CD4-positive, alpha-beta T cell treated with Interleukin-21 for 1 hour (primary cell): ENCODE measurements around the gene MYH6.
"Not testable (repeated sequence)": the region's sequence is repeated elsewhere in the genome, so short reads cannot be mapped to it uniquely, and the experiment has no call there.

Experiments
- DNase-seq: peaks from one replicate; pipeline ENCODE4 v3.0.0-alpha.2; 2020

MYH6 gene

GRCh38 chr14:23413681-23414080 is 5.6 kb upstream of the MYH6 start:
- no peak for DNase-seq

DNA sequence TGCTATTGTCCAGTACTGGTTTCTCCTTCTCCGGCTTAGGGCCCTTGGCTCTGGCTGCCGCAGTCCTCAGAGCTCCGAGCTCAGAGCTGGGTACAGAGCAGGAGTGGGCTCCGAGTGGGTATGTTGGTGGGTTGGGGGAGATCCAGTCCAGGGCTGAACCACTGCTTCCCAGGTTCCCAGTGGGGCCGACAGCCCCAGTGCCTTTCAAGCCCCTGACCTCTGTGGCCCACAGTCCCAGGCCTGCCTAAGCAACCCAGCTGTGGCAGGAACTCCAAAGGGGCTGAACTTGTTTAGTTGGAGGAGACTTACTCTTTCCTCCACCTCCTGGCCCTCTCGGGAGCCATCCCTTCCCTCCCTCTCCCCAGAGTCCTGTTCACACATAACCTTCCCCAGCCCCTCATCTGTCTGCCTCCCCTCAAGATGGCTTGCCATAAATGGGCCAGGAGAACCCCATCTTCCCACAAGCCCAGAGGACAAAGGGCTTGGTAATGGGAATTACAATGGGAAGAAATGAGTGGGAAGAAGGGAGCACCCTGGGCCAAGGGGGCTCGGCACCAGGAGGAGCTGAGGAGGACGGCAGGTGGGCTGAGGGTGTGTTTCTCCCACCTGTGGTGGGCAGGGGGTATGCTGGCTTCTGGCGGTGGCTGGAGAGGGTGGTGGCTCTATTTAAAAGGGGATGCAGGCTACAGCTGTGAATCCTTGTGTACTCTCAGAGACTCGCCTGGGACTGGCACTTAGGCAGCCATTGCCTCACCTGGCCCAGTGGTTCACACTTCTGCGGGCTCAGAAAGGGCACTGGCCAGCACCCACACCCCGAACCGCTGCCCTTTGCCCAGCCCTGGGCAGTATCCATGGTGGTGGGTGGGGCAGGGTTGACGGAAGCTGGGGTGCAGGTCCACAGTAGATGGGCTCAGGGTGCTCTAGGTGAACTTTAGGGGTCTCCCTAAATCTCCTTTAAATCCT is 3.8 kb upstream of the MYH6 start:
- DNase-seq: no peak

DNA sequence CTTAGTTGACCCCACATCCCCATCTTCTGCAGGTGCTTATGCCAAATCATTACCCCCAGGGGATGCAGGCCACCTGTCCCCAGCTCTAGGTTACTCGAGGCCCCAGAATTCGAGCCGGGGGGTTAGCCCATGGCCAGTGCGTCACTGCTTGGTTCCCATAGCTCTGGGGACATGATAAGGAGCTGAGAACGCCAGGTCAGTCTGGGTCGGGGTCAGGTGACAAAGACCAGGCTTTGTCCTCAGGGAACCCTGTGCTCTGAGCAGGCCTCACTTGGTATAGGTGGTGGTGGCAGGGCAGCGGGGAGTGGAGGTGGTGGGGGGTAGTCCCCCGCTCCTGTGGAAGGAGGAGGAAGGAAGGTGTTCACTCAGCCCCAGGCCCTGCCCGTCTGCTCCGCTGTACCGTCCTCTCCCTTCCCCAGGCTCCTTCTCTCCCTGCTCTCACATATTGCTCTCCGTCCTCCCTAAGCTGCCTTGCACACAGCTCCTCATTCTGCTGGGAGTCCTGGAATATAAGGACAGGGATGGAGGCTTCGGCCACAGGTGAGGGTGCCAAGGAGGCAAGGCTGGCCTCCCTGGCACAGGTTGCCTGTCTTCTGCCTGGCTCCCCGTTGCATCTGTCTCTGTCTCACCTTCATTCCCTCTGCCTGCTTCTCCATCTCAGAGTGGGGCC is 2.0 kb upstream of the MYH6 start:
- DNase-seq: no peak

DNA sequence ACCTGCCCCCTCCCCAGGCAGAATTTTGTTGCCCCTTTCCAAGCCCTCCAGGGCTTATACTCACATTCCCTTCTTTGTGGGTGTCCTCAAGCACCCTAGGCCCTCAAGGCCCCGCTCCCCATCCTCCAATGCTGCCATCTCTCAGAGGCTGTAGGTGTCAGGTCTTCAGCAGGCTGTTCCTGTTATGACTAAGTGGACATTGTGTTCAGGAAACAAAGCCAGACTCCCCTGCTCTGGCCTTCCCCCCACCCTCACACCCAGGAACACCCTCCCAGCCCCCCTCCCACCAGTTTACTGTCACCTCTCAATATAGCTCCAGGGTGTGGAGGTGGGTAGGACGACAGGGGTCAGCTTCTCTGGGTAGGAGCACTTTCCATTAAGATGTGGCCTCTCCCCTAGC is 1.4 kb upstream of the MYH6 start:
- no peak for DNase-seq

DNA sequence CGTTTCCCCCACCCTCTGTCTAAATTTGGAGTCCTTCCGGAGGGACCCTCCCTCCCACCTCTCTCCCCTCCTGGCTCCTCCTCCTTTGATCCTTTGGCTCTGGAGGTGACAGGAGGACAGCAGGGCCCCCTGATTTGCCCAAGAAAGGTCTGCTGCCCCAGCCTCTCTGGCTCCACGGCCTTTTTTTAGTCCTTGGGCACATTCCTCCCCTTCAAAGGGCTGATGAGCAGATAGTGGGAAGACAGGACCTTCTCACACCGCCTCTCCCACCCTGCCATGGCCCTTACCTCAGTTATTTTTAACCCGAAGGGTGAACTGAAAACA is 196 bp upstream of the MYH6 start:
- DNase-seq: no peak

GRCh38 chr14:23406725-23407355 is 1.2 kb downstream of the MYH6 start:
- DNase-seq: no peak

DNA sequence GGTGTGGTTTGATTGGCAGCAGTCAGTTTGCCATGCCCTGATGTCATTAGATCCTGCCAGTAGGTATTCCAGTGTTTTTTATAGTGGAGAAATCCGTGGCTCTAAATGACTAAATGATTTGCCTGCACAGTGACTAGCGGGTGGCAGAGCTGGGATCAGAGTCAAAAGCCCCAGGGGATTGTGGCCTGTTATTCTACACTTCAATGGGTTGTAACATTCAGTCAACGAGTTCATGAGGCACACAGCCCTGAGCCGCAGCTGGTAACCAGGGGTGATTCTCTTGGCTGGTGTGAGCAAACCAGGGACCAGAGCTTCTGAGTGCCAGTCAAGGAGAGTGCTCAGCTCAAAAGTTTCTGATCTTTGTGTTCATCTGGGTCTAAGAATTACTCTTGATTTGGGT is 1.8 kb downstream of the MYH6 start:
- no peak for DNase-seq

DNA sequence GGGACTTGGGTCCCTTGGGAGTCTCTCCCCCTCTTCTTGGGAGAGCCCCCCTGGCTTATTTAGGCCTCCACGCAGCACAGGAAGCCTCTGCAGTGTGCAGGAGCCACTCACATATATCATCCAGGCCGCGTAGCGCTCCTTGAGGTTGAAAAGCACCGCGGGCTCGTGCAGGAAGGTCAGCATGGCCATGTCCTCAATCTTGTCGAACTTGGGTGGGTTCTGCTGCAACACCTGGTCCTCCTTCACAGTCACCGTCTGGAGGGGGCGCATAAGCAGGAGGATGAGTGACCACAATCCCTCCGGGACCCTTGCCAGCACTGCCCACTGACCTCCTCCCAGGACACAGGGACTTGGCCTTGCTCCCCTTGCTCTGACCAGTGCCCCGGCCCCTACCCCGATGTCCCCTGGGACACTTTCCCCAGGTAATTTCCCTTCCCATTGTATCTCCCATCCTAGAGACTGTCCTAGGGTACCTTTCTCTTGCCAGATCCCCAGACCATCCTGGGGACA is 2.5 kb downstream of the MYH6 start:
- no peak for DNase-seq

- DNase-seq: no peak
Measured at GRCh38 chr14:23405096-23405495, 3.0 kb downstream of the MYH6 start.

GRCh38 chr14:23404331-23404900 is 3.7 kb downstream of the MYH6 start:
- DNase-seq: no peak

DNA sequence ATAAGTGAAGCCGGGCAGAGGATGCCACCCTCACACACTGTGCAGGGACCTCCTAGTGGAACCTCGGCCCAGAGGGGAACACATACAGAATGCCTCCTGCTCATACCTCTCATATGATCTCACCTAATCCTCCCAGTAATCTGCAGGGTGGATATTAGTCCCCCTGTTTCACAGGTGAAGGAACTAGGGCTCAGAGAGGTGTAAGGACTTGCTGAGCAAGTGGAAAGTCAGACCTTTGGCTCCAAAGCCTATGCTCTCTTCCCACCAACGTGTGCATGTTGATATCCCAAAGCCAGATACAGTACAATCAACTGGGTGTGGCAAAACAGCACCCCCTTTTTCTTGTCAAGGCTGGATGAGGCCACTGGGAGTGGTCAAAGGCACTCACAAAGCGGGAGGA is 4.2 kb downstream of the MYH6 start:
- DNase-seq: no peak

- DNase-seq: no peak
Measured at GRCh38 chr14:23403139-23403438, 5.0 kb downstream of the MYH6 start.

DNA sequence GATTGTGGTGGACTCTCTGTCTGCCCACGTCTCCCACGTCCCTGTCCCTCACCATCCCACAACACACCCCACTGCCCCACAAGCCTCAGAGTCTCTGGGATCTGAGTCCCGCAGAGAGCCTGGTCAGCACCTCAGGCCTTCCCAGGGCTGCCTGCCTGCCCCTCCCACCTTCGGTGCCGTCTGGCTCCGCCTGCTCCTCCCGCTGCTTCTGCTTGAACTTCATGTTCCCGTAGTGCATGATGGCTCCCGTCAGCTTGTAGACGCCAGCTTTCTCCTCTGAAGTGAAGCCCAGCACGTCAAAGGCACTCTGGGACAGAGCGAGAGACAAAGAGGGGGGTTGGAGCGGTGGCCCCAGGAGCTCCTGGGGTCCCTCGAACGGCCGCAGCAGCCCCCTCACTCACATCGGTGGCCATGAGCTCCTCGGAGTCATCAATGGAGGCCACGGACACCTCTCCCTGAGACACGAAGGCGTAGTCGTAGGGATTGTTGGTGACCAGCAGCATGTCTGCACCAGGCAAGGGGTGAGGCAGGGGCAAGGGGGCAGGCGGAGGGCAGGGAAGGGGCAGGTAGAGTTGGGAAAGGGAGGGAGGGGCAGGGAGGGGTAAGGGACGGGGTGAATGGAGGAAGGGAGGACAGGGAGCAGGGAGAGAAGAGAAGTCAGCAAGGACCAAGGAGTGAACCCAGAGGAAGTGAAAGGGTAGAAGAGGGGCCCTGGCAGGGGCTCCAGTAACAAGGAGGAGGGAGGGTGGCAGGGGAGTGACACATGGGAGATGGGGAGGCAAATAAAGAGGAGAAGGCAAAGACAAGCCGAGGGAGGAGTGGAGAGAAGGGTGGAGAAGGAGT is 5.6 kb downstream of the MYH6 start:
- no peak for DNase-seq

DNA sequence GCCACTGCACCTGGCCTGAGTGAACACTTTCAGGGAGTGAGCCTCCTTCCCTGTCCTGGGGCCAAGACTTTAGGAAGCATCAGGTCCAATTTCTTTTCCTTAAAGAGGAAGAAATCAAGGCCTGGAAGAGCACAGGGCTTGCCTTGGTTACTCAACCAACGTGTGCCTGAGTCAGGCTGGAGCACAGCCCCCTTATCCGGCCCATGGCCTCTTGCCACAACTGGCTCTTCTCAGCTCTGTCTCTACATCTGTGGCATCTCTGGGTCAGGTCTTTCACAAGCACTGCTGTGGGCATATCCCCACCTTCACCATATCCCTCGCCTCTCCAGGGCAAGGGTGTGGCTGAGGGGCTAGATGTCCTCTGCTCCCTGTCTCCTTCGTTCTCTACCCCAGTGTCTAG is 6.8 kb downstream of the MYH6 start:
- no peak for DNase-seq

DNA sequence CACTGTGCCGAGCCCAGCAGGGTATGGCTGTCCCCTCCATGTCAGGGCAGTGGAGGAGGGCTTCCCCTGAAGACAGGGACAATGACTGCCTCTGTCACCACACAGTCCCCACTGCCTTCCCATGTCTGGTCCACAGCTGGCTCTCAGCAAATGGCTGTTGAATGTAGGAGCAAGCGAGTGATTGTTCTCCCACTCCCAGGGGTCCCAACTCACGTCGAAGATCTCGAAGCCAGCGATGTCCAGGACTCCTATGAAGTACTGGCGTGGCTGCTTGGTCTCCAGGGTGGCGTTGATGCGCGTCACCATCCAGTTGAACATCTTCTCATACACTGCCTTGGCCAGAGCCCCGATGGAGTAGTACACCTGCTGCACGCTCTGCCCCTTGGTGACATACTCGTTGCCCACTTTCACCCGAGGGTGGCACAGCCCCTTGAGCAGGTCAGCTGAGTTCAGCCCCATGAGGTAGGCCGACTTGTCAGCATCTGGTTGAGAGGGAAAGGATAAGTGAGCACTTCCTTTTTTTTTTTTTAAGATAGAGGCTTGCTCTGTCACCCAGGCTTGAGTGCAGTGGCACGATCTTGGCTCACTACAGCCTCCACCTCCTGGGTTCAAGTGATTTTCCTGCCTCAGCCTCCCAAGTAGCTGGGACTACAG is 7.5 kb downstream of the MYH6 start:
- not testable (repeated sequence) for DNase-seq

- no peak for DNase-seq
Measured at GRCh38 chr14:23399591-23399990, 8.5 kb downstream of the MYH6 start.

DNA sequence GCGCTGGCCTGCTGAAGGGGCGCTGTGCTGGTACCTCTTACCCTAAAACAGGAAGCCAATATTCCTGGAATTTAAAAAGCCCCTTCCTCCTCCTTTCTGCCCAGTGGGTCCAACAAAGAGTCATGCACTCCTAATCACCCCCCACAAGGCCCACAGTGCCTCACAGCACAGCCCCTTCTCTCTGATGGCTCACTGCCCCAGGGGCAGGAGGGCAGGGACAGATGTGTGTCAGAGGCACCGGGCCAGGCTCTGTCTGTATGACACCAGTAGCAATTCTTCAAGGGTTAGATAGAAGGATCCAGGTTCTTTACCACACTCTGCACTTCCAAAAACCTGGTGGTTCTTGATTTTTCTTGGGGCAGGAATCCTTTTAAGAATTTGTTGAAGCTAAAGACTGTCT is 8.9 kb downstream of the MYH6 start:
- no peak for DNase-seq

DNA sequence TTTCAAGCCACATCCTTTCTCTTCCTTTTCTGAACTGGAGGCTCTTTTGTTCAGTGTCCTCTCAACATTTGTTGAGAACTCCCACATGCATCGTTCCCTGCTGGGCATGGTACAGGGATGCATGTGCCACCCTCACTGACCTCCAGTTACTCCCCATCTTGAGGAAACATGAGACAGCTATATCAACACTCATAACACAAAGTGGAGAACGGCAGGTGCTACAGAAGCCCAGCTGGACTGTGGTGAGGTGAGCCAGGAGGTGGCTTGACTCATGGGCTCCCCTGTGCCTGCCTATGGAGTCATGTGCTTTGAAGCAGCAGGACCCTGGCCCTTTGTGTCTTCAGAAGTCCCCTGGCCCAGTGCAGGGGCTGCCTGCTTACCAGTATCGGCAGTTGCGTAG is 9.7 kb downstream of the MYH6 start:
- no peak for DNase-seq

GRCh38 chr14:23396781-23397407 is 11.2 kb downstream of the MYH6 start:
- DNase-seq: no peak

- DNase-seq: no peak
Measured at GRCh38 chr14:23396126-23396525, 11.9 kb downstream of the MYH6 start.

GRCh38 chr14:23392613-23393012 is 15.5 kb downstream of the MYH6 start:
- DNase-seq: no peak

DNA sequence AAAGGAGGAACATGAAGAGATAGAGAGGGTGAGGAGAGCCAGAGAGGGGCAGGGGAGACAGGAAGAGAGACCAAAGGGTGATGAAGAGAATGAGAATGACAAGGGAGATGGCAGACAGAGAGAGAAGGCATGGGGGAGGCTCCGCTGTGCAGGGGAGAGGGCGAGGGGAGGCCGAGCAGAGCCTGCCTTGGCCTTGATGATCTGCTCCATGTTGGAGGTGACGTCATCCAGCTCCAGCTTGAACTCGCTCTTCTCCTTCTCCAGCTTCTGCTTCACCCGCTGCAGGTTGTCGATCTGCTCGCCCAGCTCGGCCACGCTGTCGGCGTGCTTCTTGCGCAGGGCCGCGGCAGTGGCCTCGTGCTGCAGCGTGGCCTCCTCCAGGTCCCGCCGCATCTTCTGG is 18.2 kb downstream of the MYH6 start:
- not testable (repeated sequence) for DNase-seq
